HG03045 (cell line): ENCODE results near the gene E2F6.

Source experiments
- ATAC-seq: cut with Tn5 transposase; IDR thresholded peaks from one replicate; pipeline ENCODE4 v1.9.1; 2021; ENCODE audit warnings: mild to moderate bottlenecking, moderate library complexity; ENCODE audit not compliant: unreplicated experiment

E2F6 gene

DNA sequence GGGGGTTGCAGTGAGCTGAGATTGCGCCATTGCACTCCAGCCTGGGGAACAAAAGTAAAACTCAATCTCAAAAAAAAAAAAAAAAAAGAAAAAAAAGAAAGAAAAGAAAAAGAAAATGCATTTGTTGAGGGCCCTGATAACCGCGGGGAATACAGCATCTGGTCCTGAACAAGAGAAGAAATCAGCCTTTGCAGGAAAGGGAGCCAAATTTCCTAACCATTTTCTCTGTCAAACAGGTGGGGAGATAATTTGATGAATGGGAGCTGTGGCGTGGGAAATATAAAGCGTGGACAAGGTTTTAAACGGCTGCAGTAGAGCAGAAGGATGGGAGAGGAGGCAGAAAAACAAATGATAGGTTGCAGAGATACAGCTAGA, 864 bp downstream of the E2F6 start:
- no peak for ATAC-seq

DNA sequence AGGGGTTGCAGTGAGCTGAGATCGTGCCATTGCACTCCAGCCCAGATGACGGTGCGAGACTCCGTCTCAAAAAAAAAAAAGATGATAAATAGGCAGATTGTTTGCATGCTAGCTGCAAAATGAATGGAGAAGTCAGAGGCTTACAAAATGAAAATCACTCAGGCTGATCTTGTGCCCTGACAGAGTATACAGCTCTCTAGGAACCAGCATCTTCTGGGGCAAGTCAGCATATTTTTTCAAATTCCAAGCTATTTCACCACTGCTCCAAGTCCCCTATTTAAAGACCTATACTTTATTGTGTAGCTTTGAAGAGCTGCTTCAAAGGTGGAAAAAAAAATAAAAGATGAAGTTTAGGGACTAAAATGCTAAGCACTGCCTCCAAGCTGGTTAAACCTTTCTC, 6.1 kb downstream of the E2F6 start:
- ATAC-seq = no peak

DNA sequence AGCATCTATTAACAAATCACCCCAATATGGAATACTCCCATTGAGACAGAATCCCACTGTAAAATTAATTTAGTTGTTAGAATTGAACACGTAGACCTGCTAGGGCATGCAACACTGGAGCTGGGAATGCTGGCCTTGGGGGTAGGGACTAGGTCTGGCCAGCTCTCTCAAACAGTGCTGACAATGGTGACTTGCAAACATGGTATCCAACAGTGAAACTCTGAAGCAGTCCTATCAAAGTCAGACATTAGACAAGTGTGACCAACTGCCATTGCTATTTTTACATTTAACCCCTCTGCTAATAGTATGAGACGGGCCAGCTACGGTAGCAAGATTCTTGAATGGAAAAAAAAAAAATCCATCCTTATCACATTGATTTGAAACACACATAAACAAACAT, 7.2 kb downstream of the E2F6 start:
- no peak for ATAC-seq

DNA sequence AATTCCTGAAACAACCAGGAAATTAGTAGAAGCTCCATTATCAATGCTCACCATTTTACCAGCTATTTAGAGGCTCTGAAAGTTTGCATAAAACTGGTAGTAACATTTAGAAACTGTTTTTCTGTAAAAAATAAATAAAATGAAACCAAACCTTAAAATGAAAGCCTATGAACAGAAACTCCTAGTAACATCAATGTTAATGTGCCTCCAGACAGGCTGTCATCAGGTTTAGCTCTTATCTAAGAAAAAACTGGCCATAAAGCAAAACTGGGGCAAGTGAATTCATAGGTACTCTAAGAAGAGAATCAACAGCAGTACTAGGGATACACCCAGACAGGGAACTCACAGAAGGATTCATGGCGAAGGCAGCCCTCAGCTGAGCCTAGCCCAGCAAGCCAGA, 8.0 kb downstream of the E2F6 start:
- ATAC-seq = no peak

DNA sequence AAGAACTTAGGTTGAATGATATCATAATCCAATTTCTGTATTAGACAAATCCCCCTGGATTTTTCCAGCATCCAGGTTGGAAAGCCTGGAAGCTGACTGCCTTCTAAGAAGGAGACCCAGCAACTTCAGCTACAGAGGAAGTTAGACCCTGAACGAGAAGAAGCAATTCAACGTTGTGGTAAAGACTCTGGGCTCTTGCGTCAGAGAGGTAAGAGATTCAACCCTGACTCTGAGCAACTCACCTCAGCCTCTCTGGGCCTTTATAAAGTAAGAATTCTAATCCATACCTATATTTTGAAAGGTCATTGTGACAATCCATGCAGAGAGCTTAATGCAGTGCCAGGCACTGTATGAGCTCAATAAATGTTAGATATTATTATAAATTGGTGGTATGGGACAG, 9.7 kb downstream of the E2F6 start:
- no peak for ATAC-seq

DNA sequence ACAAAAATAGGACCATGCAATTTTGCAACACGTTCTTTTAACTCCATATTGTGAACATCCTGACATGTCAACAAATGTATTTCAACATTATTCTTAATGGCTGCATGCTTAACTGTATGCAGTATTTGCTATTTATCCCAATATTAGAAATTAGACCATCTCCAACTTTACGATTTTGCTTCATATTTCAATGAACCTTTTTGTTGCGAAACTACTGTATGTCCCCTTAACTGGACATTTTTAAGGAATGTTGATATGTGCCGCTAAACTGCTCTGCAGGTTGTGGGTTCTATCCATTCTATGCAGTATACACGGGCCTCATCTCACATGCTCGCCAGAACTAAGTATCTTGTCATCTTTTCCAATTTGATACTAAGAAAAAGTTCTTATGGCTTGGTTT, 11.1 kb downstream of the E2F6 start:
- no peak for ATAC-seq

DNA sequence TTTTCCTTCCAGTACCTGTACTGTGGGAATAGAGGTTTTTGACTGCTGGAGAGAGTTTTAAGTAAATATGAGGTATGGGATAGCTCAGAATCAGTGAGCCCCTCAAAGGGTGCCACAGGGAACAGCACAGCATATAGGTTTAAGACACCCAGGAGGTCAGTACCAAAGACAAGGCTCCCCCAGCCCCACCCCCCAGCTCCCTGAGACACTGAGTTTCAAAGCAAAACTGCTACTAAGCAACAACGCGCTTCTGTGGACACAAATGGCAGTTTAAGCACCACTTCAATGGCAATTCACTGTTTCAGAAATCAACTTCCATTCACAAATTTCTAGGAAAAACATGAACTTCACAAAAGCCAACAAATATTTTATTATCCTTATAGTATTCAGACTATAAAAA, 15.2 kb downstream of the E2F6 start:
- no peak for ATAC-seq

DNA sequence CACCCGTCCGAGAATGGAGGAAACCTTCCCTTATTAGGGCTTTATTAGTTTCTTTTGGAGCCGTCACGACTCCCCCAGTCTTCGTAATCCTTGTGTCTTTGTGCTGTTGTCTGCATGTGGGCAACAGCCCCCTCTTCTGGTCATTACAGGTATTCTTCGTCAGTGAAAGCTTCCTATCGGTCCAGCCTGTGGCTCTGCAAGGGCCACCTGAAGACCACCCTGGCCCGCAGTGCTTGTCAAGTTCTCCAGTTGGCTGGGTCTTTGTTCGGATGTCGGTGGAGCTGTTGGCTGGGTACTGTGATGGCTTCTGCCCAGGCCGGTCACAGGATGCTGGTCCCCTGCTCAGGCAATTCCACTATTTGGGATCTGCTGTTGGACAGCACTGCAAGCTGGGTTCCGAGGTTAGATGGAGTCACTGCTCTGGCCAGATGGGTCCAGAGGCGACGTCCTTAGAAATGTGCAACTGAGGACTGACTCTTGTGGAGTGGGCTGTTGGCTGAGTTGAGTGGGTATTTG, 19.2 kb downstream of the E2F6 start:
- no peak for ATAC-seq

DNA sequence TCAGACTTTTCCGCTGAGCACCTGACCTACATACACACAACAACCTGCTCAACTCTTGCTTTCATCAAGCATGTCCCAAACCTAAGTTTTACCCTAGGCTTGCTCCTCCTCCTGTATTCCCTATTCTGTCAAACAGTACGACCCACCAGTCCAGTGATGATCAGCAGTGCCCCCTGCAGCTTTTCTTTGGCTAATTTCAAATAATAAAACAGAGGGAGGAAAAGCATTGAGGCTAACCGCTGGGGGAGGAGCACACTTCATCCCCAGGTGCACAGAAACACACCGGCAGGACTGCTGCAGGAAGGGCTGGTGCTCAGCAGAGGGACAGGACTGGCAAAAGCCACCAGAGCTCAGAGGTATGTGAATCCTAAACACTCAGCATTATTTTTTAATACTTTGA, 21.2 kb downstream of the E2F6 start:
- no peak for ATAC-seq

DNA sequence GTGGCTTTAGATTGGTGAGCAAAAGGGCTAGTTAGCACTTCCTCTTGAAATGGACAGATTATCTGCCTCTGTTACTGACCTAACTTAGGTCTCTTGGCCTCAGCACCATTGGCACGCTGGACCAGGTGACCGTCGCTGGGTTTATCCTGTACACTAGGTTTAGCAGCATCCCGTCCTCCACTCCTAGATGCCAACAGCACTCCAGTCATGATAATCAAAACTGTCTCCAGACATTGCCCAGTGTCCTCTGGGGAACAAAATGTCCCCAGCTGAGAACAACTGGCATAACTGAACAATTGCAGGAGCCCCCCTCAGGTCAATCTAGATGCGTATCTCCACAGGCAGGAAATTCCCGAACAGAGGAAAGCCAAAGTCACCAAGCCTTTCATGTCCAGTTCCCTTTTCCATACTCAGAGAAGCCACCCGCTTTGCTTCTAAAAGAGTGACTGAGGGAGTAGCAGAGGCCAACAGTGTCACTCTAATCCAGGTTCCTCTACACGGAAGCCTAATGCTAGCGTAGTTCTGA, 27.3 kb downstream of the E2F6 start:
- ATAC-seq = no peak

DNA sequence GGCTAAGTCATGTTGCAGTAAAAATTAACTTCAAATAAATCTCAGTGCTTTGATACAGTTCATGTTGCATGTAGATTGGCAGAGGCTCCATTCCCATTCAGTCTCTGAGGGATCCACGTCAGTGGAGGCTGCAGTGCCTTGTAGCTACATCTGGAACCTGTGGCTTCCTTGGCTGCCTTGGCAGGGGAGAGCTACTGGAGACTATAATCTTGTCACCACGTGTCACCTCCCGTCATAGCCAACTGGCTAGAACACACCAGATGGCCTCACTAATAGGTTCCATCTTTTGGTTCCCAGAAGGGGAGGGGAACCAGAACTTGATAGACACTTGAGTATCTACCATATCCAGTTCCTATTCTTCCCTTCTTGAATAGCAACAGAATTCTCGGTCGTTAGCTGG, 28.4 kb downstream of the E2F6 start:
- ATAC-seq = no peak

DNA sequence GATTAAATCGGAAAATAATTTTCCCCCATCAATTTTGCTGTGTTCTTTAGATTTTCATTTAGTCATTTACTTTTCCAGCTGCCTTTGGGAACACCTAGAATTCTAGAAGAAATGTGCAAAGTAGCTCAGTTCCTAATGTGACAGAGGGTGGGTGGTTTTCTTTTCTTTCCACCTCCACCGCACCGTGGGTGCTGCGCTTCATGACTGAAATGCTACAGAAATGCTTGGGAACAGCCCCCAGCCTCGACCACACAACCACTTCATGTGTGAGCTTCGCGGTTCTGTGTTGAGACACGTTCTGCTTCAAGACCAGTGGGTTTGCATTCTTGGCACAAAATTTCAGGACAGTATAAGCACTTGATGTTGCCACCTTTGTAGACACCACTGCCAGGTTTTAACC, 30.9 kb downstream of the E2F6 start:
- ATAC-seq = no peak

DNA sequence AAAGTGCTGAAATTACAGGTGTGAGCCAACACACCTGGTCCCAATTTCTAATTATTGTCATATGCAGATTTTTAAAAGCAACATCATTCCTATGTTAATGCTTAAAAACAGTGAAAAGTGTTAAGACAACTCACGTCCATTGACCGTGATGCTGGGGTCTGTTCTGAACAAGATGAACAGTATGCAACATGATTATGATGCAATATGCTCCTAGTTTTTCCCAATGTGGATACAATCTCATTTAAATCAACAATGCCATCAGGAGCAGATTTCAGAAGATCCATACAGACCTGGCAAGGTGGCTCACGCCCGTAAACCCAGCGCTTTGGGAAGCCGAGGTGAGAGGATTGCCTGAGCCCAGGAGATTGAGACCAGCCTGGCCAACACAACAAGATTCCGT, 31.5 kb downstream of the E2F6 start:
- no peak for ATAC-seq

DNA sequence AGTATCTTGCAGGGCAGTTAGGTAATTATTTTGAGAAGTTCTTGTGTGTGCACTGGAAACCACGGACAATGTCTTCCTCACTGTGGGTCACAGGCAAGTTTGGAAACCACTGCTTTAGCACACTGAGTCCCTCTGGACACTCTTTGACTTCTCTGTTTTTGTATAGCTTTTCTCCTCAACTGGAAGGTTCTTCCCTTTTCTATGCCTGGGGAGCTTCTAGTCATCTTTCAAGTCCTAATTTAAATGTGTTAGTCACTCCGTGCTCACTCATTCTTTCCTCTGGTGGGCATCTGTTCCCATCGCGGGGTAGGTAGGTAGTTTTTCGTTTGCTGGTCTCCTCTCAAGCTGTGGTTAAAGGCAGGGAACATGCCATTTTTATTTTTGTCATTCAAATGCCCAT, 32.1 kb downstream of the E2F6 start:
- no peak for ATAC-seq

DNA sequence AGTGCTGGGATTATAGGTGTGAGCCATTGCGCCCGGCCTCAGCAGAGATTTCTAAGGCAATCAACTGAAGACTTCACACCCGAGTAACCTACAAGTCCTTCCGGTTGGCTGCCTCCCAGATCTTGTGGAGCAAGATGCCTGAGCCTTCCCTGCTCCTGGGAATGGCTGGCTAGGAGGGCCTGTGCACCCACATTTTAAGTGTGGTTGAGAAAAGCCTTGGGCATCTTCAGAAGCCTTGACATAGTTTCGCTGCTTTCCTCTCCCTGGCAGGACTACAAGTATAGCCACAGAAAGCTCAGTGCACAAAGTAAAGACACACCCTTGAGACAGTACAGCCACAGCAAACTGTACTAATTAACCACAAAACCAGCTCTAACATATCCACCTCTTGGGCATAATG, 35.2 kb downstream of the E2F6 start:
- ATAC-seq = no peak

DNA sequence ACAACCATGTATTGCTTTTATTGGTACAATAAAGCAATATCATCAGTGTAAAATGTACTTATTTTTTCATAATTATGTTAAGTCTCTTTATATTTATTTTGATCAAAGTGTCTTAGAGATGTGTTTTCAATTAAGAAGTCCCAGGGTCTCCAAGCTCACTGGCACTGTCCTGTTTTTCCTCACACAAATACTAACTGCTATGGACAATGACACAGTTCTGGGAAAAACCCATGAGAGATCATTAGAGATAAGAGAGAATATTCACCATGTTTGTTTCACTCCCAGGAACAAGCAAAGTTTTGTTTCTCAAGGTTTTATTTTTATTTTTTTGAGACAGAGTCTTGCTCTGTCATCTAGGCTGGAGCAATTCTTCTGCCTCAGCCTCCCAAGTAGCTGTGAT, 38.7 kb downstream of the E2F6 start:
- no peak for ATAC-seq

DNA sequence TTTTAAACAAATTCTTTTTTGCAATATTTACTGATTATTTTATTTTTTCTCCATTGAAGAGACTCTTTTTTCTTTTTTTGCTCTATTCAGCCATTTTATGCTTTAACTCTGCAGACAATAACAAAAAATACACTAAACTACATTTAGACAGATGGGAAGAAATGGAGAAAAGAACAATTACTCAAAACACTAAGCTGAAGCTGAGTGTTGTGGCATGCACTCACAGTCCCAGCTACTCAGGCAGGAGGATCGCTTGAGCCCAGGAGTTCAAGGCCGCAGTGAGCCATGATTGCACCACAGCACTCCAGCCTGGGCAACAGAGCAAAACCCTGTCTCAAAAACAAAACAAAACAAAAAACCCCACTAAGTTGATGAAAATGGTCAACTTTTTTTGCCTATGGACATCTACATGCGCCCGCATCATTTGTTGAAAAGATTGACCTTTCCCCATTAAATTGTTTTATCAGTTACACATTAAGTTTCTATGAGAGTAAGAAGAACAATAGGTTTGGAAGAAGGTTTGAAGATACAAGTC, 43.0 kb downstream of the E2F6 start:
- ATAC-seq = no peak

DNA sequence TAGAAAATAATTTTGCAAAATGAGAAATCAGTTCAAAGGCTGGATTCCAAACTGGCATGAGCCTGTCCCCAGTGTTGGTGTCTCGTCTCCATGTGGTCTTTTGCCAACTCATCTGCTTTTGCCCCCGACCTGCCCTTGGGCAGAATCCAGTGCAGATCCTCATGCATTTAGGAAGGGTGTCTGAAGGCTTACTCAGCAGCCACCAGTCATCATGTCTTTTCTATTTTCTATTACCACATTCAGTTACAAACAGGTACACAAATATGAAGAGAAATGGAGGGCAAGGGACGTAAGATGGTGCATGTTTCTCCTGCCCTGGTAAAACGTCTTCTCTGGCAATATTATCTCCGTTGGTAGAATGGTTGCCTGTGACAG, 43.5 kb downstream of the E2F6 start:
- ATAC-seq = no peak

DNA sequence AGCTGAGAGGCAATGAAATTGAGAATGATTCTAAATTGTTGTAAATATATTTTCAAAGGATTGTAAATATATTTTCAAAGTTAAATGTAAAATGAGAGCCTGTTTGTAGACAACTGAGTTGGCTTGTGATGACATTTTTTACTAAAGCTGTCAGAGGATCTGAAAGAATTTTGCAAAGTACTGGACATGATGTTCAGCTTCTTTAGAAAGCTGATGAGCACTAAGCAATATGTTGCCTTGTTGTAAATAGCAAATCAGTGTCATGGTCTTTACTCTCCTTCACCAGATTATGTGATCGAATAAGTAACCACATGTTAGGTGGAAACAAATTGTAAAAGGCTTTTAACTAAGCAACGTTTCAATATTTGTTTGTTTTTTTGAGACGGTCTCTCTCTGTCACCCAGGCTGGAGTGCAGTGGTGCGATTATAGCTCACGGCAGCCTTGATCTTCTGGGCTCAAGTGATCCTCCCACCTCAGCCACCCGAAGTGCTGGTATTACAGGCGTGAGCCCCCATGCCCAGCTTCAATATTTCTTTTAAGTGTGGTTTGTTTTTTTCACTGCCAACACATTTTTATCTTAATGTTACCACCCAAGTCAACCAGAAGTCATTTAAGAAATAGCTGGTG, 44.0 kb downstream of the E2F6 start:
- ATAC-seq = no peak

DNA sequence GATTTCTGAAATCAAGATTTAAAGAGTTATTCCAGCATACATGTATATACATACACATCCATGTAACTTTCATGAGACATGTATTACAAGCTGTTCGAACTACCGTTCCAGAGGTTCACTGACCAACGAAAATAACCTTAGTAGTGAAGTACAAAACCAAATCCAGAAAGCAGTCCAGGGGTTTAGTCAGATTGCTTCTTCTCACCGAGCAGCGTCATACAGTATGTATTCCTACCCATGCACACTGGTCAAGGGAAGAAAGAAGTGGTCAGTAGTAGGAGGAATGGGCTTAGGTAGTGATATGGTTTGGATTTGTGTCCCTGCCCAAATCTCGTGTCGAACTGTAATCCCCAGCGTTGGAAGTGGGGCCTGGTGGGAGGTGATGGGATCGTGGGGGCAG, 45.3 kb downstream of the E2F6 start:
- no peak for ATAC-seq

DNA sequence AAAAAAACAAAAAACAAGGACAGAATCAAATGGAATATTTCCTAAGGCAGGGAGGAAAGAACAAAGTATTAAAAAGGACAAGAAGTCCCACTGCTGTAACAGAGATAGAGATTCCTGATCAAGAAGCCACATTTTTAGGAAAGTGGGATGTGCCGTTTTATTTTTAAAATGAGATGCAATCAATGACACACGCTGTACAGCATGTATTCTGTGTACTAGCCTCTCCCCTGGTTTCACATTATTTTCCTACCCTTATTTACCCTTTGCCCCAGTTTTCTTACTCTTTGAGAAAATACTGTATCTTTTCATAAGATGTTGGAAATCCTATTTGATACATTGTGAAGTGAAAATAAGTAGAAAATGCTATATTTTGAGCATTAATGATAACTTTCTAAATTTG, 45.8 kb downstream of the E2F6 start:
- no peak for ATAC-seq

DNA sequence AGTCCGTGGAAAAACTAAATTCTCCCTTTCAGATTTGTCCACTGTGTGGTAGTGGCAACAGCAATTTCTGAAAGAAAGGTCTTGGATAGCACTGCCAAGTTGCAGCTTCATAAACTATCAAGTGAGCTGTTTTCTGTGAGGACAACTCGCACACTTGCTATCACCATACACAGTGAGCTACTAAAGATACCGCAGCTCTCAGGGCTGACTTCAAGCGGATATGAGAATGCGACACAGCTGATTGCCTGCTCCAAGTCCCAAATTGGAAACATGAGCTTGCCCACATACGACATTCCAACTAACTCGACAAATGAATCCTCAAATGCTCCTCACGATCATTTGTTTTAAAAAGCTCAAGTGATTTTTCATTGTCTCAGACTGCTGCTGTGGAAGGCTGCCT, 46.2 kb downstream of the E2F6 start:
- no peak for ATAC-seq

DNA sequence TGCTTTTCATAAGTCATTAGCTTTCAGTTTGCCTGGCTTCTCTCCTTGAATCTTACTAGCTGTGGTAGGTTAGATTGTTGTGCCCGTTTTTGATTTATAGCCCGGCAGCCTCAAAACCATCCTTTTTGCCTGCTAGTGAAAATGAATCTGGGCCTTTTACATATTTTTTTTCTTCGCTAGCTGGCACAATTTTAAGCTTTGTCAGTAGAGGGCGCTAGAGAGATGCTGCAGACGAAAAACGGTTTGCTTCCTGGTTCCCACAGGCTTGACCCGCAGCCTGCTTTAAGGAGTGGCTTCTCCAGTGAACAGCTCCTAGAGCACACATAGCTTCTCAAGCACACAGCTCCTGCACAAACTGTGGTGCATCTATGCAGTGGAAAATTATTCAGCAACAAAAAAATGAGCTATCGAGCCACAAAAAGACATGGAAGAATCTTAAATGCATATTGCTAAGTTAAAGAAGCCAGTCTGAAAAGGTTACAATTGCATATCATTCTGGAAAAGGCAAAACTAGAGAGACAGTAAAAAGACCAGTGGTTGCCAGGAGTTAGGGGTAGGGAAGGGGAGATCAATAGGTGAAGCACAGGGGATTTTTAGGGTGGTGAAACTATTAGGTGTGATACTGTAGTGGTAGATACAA, 47.9 kb downstream of the E2F6 start:
- no peak for ATAC-seq
